Endothelial cell of umbilical vein (primary cell): ENCODE data around the gene ABI2. TPM values are rescaled to one million over a fixed set of nuclear protein-coding genes. Genes with fewer than 3 reads are reported as not detected.

Experiments used
- BruUV-seq: library from RNA; stranded (reverse); fragments of 400-500 nt; replicated peaks from 2 replicates; lab custom pipeline; 2021; lab: Mats Ljungman, UMichigan
- CTCF ChIA-PET: fragments of 300-600, 350-600 bp; sonication (Branson Sonifier 250); formaldehyde crosslinking; loops from one replicate; lab custom pipeline; 2021; ENCODE audit warnings: antibody characterized with exemption, inconsistent platforms; lab: Charles Lee
- POLR2A ChIA-PET: fragments of 300-600, 350-600 bp; sonication (Branson Sonifier 250); formaldehyde crosslinking; loops from one replicate; lab custom pipeline; 2021; ENCODE audit warnings: antibody characterized with exemption, inconsistent platforms; lab: Charles Lee
- DNase-seq: peaks from one replicate; pipeline ENCODE4 v3.0.0-alpha.2; 2011; ENCODE audit warnings: low read depth, low spot score
- FAIRE-seq: peaks from 2 replicates; lab custom pipeline; 2011; peaks lifted over from hg19 to GRCh38; lab: Jason Lieb, UNC
- H2AFZ ChIP-seq: 2 replicates; pipeline ENCODE4 v1.6.0; 2012; ENCODE audit warnings: low read depth, low read length, control low read depth, inconsistent platforms
- H3K27ac ChIP-seq: 2 replicates; pipeline ENCODE4 v1.5.1; 2011; ENCODE audit warnings: low read depth, mild to moderate bottlenecking, control low read depth, low read length, moderate library complexity; ENCODE audit not compliant: insufficient read depth
- H3K27me3 ChIP-seq, 2 experiments: 2 replicates each; pipeline versions ENCODE4 v1.6.0 to v1.6.1; 2011; ENCODE audit warnings: low read length in 2 of 2, mixed read lengths in 1 of 2; ENCODE audit not compliant: control insufficient read depth in 2 of 2, insufficient read depth in 2 of 2
- H3K36me3 ChIP-seq, 2 experiments: 2 replicates in 1 of 2; 3 replicates in 1 of 2; pipeline ENCODE4 v1.5.1; 2011; ENCODE audit warnings: low read length in 2 of 2, mild to moderate bottlenecking in 1 of 2, moderate library complexity in 1 of 2; ENCODE audit not compliant: control insufficient read depth in 2 of 2, insufficient read depth in 2 of 2; ENCODE audit errors: extremely low read depth in 1 of 2
- H3K4me1 ChIP-seq: 3 replicates; pipeline ENCODE4 v1.5.1; 2011; ENCODE audit warnings: mild to moderate bottlenecking, low read length; ENCODE audit not compliant: control insufficient read depth, insufficient read depth; ENCODE audit errors: extremely low read depth
- H3K4me2 ChIP-seq: 2 replicates; pipeline ENCODE4 v1.6.1; 2011; ENCODE audit warnings: low read length, control low read depth, mixed read lengths; ENCODE audit not compliant: insufficient read depth
- H3K4me3 ChIP-seq, 3 experiments: fragments of 200-600 bp in 1 of 3; sonication (generic), shearing (Covaris generic) in 1 of 3; replicated peaks in 1 of 3; 2 replicates each; pipeline ENCODE4 v1.5.1; 2011 to 2016; ENCODE audit warnings: control low read depth in 3 of 3, low read length in 3 of 3, mild to moderate bottlenecking in 2 of 3, inconsistent platforms in 1 of 3, low read depth in 1 of 3, moderate library complexity in 1 of 3; ENCODE audit not compliant: insufficient read depth in 1 of 3
- H3K79me2 ChIP-seq: 2 replicates; pipeline ENCODE4 v1.6.0; 2012; ENCODE audit warnings: low read length, inconsistent platforms; ENCODE audit not compliant: control insufficient read depth, insufficient read depth
- H3K9ac ChIP-seq: replicated peaks from 2 replicates; pipeline ENCODE3; 2011; ENCODE audit warnings: low read length, control low read depth; ENCODE audit not compliant: insufficient read depth; ENCODE audit errors: extremely low read depth
- H3K9me1 ChIP-seq: replicated peaks from 3 replicates; pipeline ENCODE4 v1.6.0; 2011; ENCODE audit warnings: mild to moderate bottlenecking, low read length; ENCODE audit not compliant: control insufficient read depth, insufficient read depth; ENCODE audit errors: extremely low read depth
- H3K9me3 ChIP-seq: replicated peaks from 2 replicates; pipeline ENCODE4 v1.5.1; 2012; ENCODE audit warnings: low read length, inconsistent platforms; ENCODE audit not compliant: control insufficient read depth, insufficient read depth
- H4K20me1 ChIP-seq: replicated peaks from 2 replicates; pipeline ENCODE3; 2011; ENCODE audit warnings: mild to moderate bottlenecking, low read length; ENCODE audit not compliant: control insufficient read depth, insufficient read depth; ENCODE audit errors: extremely low read depth
- EZH2 ChIP-seq: IDR thresholded peaks from 2 replicates; pipeline ENCODE4 v1.6.1; 2012; ENCODE audit warnings: borderline replicate concordance, low read depth, mild to moderate bottlenecking, moderate library complexity, low read length, inconsistent platforms; ENCODE audit not compliant: severe bottlenecking
- FOS ChIP-seq: IDR thresholded peaks from 2 replicates; pipeline ENCODE4 v1.6.1; 2011; ENCODE audit warnings: mild to moderate bottlenecking, low read length, moderate library complexity, borderline replicate concordance; ENCODE audit not compliant: insufficient read depth
- GATA2 ChIP-seq: IDR thresholded peaks from 2 replicates; pipeline ENCODE4 v1.7.0; 2011; ENCODE audit warnings: low read depth, mild to moderate bottlenecking, moderate library complexity, mixed read lengths, low read length; ENCODE audit not compliant: insufficient read length, insufficient read depth
- JUN ChIP-seq: IDR thresholded peaks from 2 replicates; pipeline ENCODE4 v1.6.1; 2011; ENCODE audit warnings: borderline replicate concordance, low read depth; ENCODE audit not compliant: insufficient read length, insufficient read depth
- MYC ChIP-seq: IDR thresholded peaks from one replicate; pipeline ENCODE4 v1.6.1; 2011; ENCODE audit warnings: mild to moderate bottlenecking, low read depth, low read length
- POLR2A ChIP-seq: IDR thresholded peaks from 2 replicates; pipeline ENCODE4 v1.6.1; 2012; ENCODE audit warnings: low read depth, mild to moderate bottlenecking, control low read depth, low read length
- POLR2AphosphoS5 ChIP-seq: IDR thresholded peaks from 2 replicates; pipeline ENCODE4 v1.6.1; 2012; ENCODE audit warnings: low read depth, mild to moderate bottlenecking, control low read depth, low read length, moderate library complexity; ENCODE audit not compliant: insufficient read depth
- dilution Hi-C: fragments of 300-500 bp; cut with MboI; formaldehyde crosslinking; loops from one replicate; pipeline ENCODE4 v1.15.0; 2019; ENCODE audit warnings: low sequenced_read_pairs; ENCODE audit not compliant: extremely low pct_ligation_motif_present
- intact Hi-C: fragments of 100-400 bp; cut with micrococcal nuclease; formaldehyde crosslinking; loops from one replicate; pipeline ENCODE4 v1.10.0; 2022
- polyA plus RNA-seq, 4 experiments: library from polyadenylated mRNA; depleted of rRNA in 3 of 4; stranded (reverse) in 3 of 4; unstranded in 1 of 4; fragments of >200 nt; gene quantifications; 2 replicates each; pipeline versions ENCODE4 v1.2.1 to v1.2.3, GENCODE V29; 2011 to 2012; ENCODE audit warnings: missing spikeins in 1 of 4
- total RNA-seq: library from RNA; stranded (reverse); gene quantifications from 2 replicates; pipeline ENCODE4 v1.2.3, GENCODE V29; 2021
- TF ChIP-seq, protein P1 (sequence below), 2 donors: IDR thresholded peaks; 1 replicate in 1 of 2; 2 replicates in 1 of 2; pipeline ENCODE4 v1.5.1; 2011; ENCODE audit warnings: low read length in 2 of 2, mild to moderate bottlenecking in 2 of 2, moderate library complexity in 2 of 2, control low read depth in 1 of 2, inconsistent platforms in 1 of 2, low read depth in 1 of 2; ENCODE audit not compliant: insufficient read depth in 1 of 2; ENCODE audit errors: extremely low read depth in 1 of 2
- TF ChIP-seq, protein P2 (sequence below): IDR thresholded peaks from 2 replicates; pipeline ENCODE4 v1.6.1; 2011; ENCODE audit not compliant: insufficient read depth, insufficient read length

Gene ABI2
- total and polyA plus RNA-seq, 2 donors (not counting 3 experiments of a cell fraction or from before 2014, with no cell fraction given): 35.7 to 61.0 TPM

DNA sequence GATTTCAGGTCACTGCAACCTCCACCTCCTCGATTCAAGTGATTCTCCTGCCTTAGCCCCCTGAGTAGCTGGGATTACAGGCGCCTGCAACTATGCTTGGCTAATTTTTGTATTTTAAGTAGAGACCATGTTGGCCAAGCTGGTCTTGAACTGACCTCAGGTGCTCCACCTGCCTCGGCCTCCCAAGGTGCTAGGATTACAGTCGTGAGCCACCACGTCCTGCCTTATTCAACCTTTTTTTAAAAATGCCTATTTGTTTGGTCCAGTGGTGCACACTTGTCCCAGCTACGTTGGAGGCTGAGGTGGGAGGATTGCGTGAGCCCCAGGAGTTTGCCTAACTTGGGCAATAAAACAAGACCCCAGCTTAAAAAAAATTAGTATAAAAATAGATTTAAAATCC is 46.1 kb upstream of the ABI2 start:
- POLR2A ChIA-PET: no interaction called here
- dilution Hi-C loops: no loop called here

More for the DNA sequence above, 46.1 kb upstream of the ABI2 start:
- no peaks in the 10 kb centered on the region for H3K9me3 ChIP-seq
- peaks cover 5 to 18% of the 10 kb centered on the region in 2 experiments for H3K36me3 ChIP-seq
- BruUV-seq: no TSS peak
- H4K20me1 ChIP-seq: no peaks in the 10 kb centered on the region
- H3K9ac ChIP-seq: no peak overlapping the region
- intact Hi-C loops: loop anchor here (5.0 kb wide), 1 partner anchor 120 kb away; no protein-coding TSS in a partner anchor
- no peak overlapping the region for H3K4me3 ChIP-seq
- no peaks in the 10 kb centered on the region for H3K27me3 ChIP-seq
- DNase-seq (no peak), FAIRE-seq (no peak)
- H3K9me1 ChIP-seq: no peaks in the 10 kb centered on the region
- CTCF ChIA-PET: interaction anchor here (2.9 kb wide), 1 partner anchor 533 kb away, joined by 14 read pairs; no protein-coding TSS in a partner anchor
- peaks cover 17% of the 10 kb centered on the region for H3K4me1 ChIP-seq
- H3K79me2 ChIP-seq: no peaks in the 10 kb centered on the region
- H3K27ac ChIP-seq: no peak overlapping the region
- no peak overlapping the region for H2AFZ ChIP-seq
- TF ChIP-seq GATA2 (no peak), FOS (no peak), POLR2AphosphoS5 (no peak), MYC (no peak), POLR2A (no peak), EZH2 (no peak), JUN (no peak)
- TF ChIP-seq, protein P1, sequence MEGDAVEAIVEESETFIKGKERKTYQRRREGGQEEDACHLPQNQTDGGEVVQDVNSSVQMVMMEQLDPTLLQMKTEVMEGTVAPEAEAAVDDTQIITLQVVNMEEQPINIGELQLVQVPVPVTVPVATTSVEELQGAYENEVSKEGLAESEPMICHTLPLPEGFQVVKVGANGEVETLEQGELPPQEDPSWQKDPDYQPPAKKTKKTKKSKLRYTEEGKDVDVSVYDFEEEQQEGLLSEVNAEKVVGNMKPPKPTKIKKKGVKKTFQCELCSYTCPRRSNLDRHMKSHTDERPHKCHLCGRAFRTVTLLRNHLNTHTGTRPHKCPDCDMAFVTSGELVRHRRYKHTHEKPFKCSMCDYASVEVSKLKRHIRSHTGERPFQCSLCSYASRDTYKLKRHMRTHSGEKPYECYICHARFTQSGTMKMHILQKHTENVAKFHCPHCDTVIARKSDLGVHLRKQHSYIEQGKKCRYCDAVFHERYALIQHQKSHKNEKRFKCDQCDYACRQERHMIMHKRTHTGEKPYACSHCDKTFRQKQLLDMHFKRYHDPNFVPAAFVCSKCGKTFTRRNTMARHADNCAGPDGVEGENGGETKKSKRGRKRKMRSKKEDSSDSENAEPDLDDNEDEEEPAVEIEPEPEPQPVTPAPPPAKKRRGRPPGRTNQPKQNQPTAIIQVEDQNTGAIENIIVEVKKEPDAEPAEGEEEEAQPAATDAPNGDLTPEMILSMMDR (IDR thresholded peaks at IDR 0.05; ENCODE audit: extremely low read depth in 1 of 2, insufficient read depth in 1 of 2, low read depth in 1 of 2, low read length in 2 of 2): no peak
- TF ChIP-seq, protein P2, sequence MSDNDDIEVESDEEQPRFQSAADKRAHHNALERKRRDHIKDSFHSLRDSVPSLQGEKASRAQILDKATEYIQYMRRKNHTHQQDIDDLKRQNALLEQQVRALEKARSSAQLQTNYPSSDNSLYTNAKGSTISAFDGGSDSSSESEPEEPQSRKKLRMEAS: no peak
- no peak overlapping the region for H3K4me2 ChIP-seq
